H9 (cell line): Measurements from ENCODE around the gene SPAM1. TPM values are rescaled to one million over a fixed set of nuclear protein-coding genes. Genes with fewer than 3 reads are reported as not detected.

Experiments used
- DNase-seq: peaks from one replicate; pipeline ENCODE4 v3.0.0-alpha.2; 2017
- H2AFZ ChIP-seq: one replicate; pipeline ENCODE4 v1.6.1; 2013; ENCODE audit warnings: mild to moderate bottlenecking, low read length, control low read depth, moderate library complexity
- H2AK5ac ChIP-seq: 2 replicates; pipeline ENCODE4 v1.6.1; 2013; ENCODE audit warnings: low read length, control low read depth, mixed read lengths; ENCODE audit not compliant: insufficient read length
- H2BK120ac ChIP-seq: one replicate; pipeline ENCODE4 v1.6.1; 2013; ENCODE audit warnings: low read depth, mild to moderate bottlenecking, low read length, control low read depth, inconsistent platforms; ENCODE audit not compliant: poor library complexity, severe bottlenecking
- H2BK12ac ChIP-seq: 2 replicates; pipeline ENCODE4 v1.6.1; 2013; ENCODE audit warnings: low read length, control low read depth, mixed read lengths, low read depth; ENCODE audit not compliant: insufficient read length
- H2BK15ac ChIP-seq: 2 replicates; pipeline ENCODE4 v1.6.1; 2013; ENCODE audit warnings: low read depth, low read length, control low read depth
- H2BK20ac ChIP-seq: one replicate; pipeline ENCODE4 v1.6.1; 2013; ENCODE audit warnings: low read depth, mild to moderate bottlenecking, low read length, control low read depth, inconsistent platforms; ENCODE audit not compliant: poor library complexity, severe bottlenecking
- H2BK5ac ChIP-seq: 2 replicates; pipeline ENCODE4 v1.6.1; 2013; ENCODE audit warnings: low read length, control low read depth, mixed read lengths; ENCODE audit not compliant: insufficient read length
- H3K14ac ChIP-seq: 2 replicates; pipeline ENCODE4 v1.6.1; 2013; ENCODE audit warnings: low read length, control low read depth; ENCODE audit not compliant: insufficient read depth
- H3K18ac ChIP-seq: 2 replicates; pipeline ENCODE4 v1.6.1; 2013; ENCODE audit warnings: low read depth, mild to moderate bottlenecking, mixed read lengths, low read length, control low read depth; ENCODE audit not compliant: insufficient read length
- H3K23ac ChIP-seq: 2 replicates; pipeline ENCODE4 v1.6.1; 2013; ENCODE audit warnings: low read length, control low read depth, mixed read lengths, low read depth; ENCODE audit not compliant: insufficient read length
- H3K23me2 ChIP-seq: 2 replicates; pipeline ENCODE4 v1.6.1; 2013; ENCODE audit warnings: low read depth, mild to moderate bottlenecking, mixed read lengths, low read length, control low read depth; ENCODE audit not compliant: insufficient read length, poor library complexity, severe bottlenecking
- H3K27ac ChIP-seq: 2 replicates; pipeline ENCODE4 v1.5.1; 2013; ENCODE audit warnings: low read length, control low read depth, mixed read lengths, low read depth; ENCODE audit not compliant: insufficient read length
- H3K27me3 ChIP-seq: 2 replicates; pipeline ENCODE4 v1.6.1; 2013; ENCODE audit warnings: low read length, control low read depth, inconsistent platforms; ENCODE audit not compliant: insufficient read depth
- H3K4ac ChIP-seq: 2 replicates; pipeline ENCODE4 v1.6.1; 2013; ENCODE audit warnings: low read depth, mild to moderate bottlenecking, control low read depth, inconsistent platforms, low read length, moderate library complexity
- H3K4me1 ChIP-seq: 2 replicates; pipeline ENCODE4 v1.6.1; 2013; ENCODE audit warnings: low read length, control low read depth, inconsistent platforms; ENCODE audit not compliant: insufficient read depth
- H3K4me2 ChIP-seq: 2 replicates; pipeline ENCODE4 v1.6.1; 2013; ENCODE audit warnings: low read length, control low read depth, mixed read lengths; ENCODE audit not compliant: insufficient read length, insufficient read depth
- H3K56ac ChIP-seq: 2 replicates; pipeline ENCODE4 v1.6.1; 2013; ENCODE audit warnings: low read depth, mild to moderate bottlenecking, mixed read lengths, low read length, control low read depth; ENCODE audit not compliant: insufficient read length
- H3K79me1 ChIP-seq: 2 replicates; pipeline ENCODE4 v1.6.1; 2013; ENCODE audit warnings: low read depth, mild to moderate bottlenecking, moderate library complexity, low read length, control low read depth, inconsistent platforms; ENCODE audit not compliant: insufficient read depth, poor library complexity, severe bottlenecking
- H3K79me2 ChIP-seq: 2 replicates; pipeline ENCODE4 v1.6.1; 2013; ENCODE audit warnings: low read length, control low read depth, inconsistent platforms; ENCODE audit not compliant: insufficient read depth
- H3K9ac ChIP-seq: 2 replicates; pipeline ENCODE4 v1.6.1; 2013; ENCODE audit warnings: low read length, control low read depth, mixed read lengths; ENCODE audit not compliant: insufficient read length; ENCODE audit errors: extremely low read depth
- H3K9me3 ChIP-seq: one replicate; pipeline ENCODE4 v1.6.1; 2013; ENCODE audit warnings: low read depth, low read length, inconsistent platforms; ENCODE audit not compliant: control insufficient read depth
- H3T11ph ChIP-seq: one replicate; pipeline ENCODE4 v1.6.1; 2013; ENCODE audit warnings: mild to moderate bottlenecking, low read length, control low read depth, inconsistent platforms
- H4K20me1 ChIP-seq: one replicate; pipeline ENCODE4 v1.6.1; 2013; ENCODE audit not compliant: control insufficient read depth, insufficient read length, insufficient read depth
- H4K5ac ChIP-seq: 2 replicates; pipeline ENCODE4 v1.6.1; 2013; ENCODE audit warnings: low read depth, mild to moderate bottlenecking, mixed read lengths, low read length, control low read depth; ENCODE audit not compliant: insufficient read length
- H4K8ac ChIP-seq: replicated peaks from 2 replicates; pipeline ENCODE4 v1.6.1; 2013; ENCODE audit warnings: low read length, control low read depth, mixed read lengths, low read depth; ENCODE audit not compliant: insufficient read length
- H4K91ac ChIP-seq: 2 replicates; pipeline ENCODE4 v1.6.1; 2013; ENCODE audit warnings: low read depth, mild to moderate bottlenecking, moderate library complexity, mixed read lengths, low read length, control low read depth; ENCODE audit not compliant: insufficient read length
- H3K27ac Mint-ChIP-seq, 3 experiments: 2 replicates in 2 of 3; 3 replicates in 1 of 3; pipeline ENCODE4 v1.8.0; 2020 to 2021; ENCODE audit warnings: mixed read lengths in 3 of 3, mild to moderate bottlenecking in 1 of 3, moderate library complexity in 1 of 3
- H3K27me3 Mint-ChIP-seq: 2 replicates; pipeline ENCODE4 v1.8.0; 2021; ENCODE audit warnings: low read depth, mild to moderate bottlenecking, moderate library complexity, mixed read lengths
- H3K36me3 Mint-ChIP-seq, 3 experiments: 2 replicates in 2 of 3; 3 replicates in 1 of 3; pipeline ENCODE4 v1.8.0; 2020 to 2021; ENCODE audit warnings: low read depth in 3 of 3, mixed read lengths in 3 of 3; ENCODE audit not compliant: insufficient read depth in 1 of 3
- H3K4me1 Mint-ChIP-seq, 2 experiments: 2 replicates each; pipeline ENCODE4 v1.8.0; 2020; ENCODE audit warnings: mixed read lengths in 2 of 2
- H3K4me3 Mint-ChIP-seq, 2 experiments: 2 replicates in 1 of 2; 3 replicates in 1 of 2; pipeline ENCODE4 v1.8.0; 2020 to 2021; ENCODE audit warnings: mild to moderate bottlenecking in 2 of 2, mixed read lengths in 2 of 2, moderate library complexity in 1 of 2
- H3K9me3 Mint-ChIP-seq, 2 experiments: 2 replicates in 1 of 2; 3 replicates in 1 of 2; pipeline ENCODE4 v1.8.0; 2020; ENCODE audit warnings: mild to moderate bottlenecking in 2 of 2, mixed read lengths in 2 of 2, moderate library complexity in 1 of 2
- total RNA-seq: library from RNA; stranded (reverse); gene quantifications from 2 replicates; pipeline ENCODE4 v1.2.1, GENCODE V29; 2021
- TF ChIP-seq, protein P1 (sequence below): fragments of 200-600 bp; sonication (generic); conservative IDR thresholded peaks from 3 replicates; pipeline ENCODE4 v1.8.0; 2021; ENCODE audit warnings: antibody characterized with exemption, mild to moderate bottlenecking

Gene SPAM1
- total RNA-seq, 1 experiment from 2014 or later, result not detected

DNA sequence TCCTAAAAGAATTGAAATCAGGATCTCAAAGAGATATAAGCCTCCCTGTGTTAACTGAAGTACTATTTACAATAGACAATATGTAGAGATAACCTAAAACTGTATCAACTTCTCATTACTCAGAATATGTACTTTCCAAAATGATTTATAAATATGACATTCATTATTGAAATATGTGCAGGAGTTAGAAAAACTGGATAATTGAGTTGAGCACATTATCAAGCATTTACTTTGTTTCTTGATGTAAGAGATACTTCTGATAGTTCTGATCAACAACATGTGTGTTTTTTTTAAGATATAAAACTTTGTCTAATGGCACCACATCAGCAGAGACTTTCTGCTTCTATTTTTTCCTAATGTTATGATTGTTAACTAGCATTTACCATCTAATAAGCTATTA, 41.9 kb upstream of the SPAM1 start:
- no peak overlapping the region for H2AFZ ChIP-seq
- no peaks in the 10 kb centered on the region for H3K79me2 ChIP-seq
- H2AK5ac ChIP-seq, result no peak overlapping the region
- H3K23ac ChIP-seq, result no peak overlapping the region
- TF ChIP-seq, protein P1, sequence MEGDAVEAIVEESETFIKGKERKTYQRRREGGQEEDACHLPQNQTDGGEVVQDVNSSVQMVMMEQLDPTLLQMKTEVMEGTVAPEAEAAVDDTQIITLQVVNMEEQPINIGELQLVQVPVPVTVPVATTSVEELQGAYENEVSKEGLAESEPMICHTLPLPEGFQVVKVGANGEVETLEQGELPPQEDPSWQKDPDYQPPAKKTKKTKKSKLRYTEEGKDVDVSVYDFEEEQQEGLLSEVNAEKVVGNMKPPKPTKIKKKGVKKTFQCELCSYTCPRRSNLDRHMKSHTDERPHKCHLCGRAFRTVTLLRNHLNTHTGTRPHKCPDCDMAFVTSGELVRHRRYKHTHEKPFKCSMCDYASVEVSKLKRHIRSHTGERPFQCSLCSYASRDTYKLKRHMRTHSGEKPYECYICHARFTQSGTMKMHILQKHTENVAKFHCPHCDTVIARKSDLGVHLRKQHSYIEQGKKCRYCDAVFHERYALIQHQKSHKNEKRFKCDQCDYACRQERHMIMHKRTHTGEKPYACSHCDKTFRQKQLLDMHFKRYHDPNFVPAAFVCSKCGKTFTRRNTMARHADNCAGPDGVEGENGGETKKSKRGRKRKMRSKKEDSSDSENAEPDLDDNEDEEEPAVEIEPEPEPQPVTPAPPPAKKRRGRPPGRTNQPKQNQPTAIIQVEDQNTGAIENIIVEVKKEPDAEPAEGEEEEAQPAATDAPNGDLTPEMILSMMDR, result no peak
- no peak overlapping the region for H2BK15ac ChIP-seq
- H3K27ac ChIP-seq, result no peak overlapping the region
- H4K20me1 ChIP-seq, result no peaks in the 10 kb centered on the region
- no peak overlapping the region for H3K56ac ChIP-seq
- H2BK120ac ChIP-seq, result no peak overlapping the region
- H3K27me3 Mint-ChIP-seq, result no peaks in the 10 kb centered on the region
- H4K5ac ChIP-seq, result no peak overlapping the region
- H3K4me1 Mint-ChIP-seq, result no peaks in the 10 kb centered on the region
- H3K27me3 ChIP-seq, result no peaks in the 10 kb centered on the region
- H3K27ac Mint-ChIP-seq, result no peak overlapping the region
- H3K9me3 ChIP-seq, result no peaks in the 10 kb centered on the region
- H3K9me3 Mint-ChIP-seq, result no peaks in the 10 kb centered on the region
- no peak overlapping the region for H2BK20ac ChIP-seq
- H4K91ac ChIP-seq, result no peak overlapping the region
- H3K23me2 ChIP-seq, result no peaks in the 10 kb centered on the region
- H3K14ac ChIP-seq, result no peak overlapping the region
- H3K18ac ChIP-seq, result no peak overlapping the region
- no peak overlapping the region for H2BK5ac ChIP-seq
- H3K4ac ChIP-seq, result no peak overlapping the region
- no peaks in the 10 kb centered on the region for H3K36me3 Mint-ChIP-seq
- no peak overlapping the region for H4K8ac ChIP-seq
- H3T11ph ChIP-seq, result no peak overlapping the region
- no peak overlapping the region for H2BK12ac ChIP-seq
- DNase-seq, result no peak
- no peak overlapping the region for H3K4me2 ChIP-seq
- H3K4me1 ChIP-seq, result no peaks in the 10 kb centered on the region
- H3K9ac ChIP-seq, result no peak overlapping the region
- no peaks in the 10 kb centered on the region for H3K79me1 ChIP-seq
- H3K4me3 Mint-ChIP-seq, result no peak overlapping the region
